SK-N-SH treated with all-trans-retinoic acid at 6 μM for 48 hours (cell line): Measurements from ENCODE around the gene SVIL.
A peak's percentile ranks its signal among the peaks of the same experiment; 100 is the strongest.

Source experiments
- ATAC-seq: fragments of 200-7000 bp; cut with Tn5 transposase; 3 replicates; pipeline ENCODE4 v1.9.1; 2020; ENCODE audit warnings: mild to moderate bottlenecking, moderate library complexity
- ARNTL ChIP-seq: fragments of 450-650 bp; formaldehyde crosslinking; IDR thresholded peaks from 2 replicates; pipeline ENCODE4 v1.5.0; 2020; ENCODE audit warnings: low read depth, mild to moderate bottlenecking, moderate library complexity, borderline replicate concordance
- BACH2 ChIP-seq: fragments of 250-450 bp; sonication (Bioruptor Pico); IDR thresholded peaks from 2 replicates; pipeline ENCODE4 v1.9.0; 2021; ENCODE audit warnings: mild to moderate bottlenecking, borderline replicate concordance
- CSDC2 ChIP-seq: fragments of 250-450 bp; sonication (Bioruptor Pico); IDR thresholded peaks from 2 replicates; pipeline ENCODE4 v1.5.0; 2020; ENCODE audit warnings: mild to moderate bottlenecking, moderate library complexity
- ESRRG ChIP-seq: fragments of 250-450 bp; sonication (Bioruptor Pico); IDR thresholded peaks from 2 replicates; pipeline ENCODE4 v1.6.1; 2021; ENCODE audit warnings: mild to moderate bottlenecking
- GLIS3 ChIP-seq: fragments of 250-450 bp; sonication (Bioruptor Pico); IDR thresholded peaks from 2 replicates; pipeline ENCODE4 v1.5.0; 2020; ENCODE audit warnings: mild to moderate bottlenecking, moderate library complexity
- ISL1 ChIP-seq: fragments of 250-450 bp; sonication (Bioruptor Pico); IDR thresholded peaks from 2 replicates; pipeline ENCODE4 v2.1.2; 2022; ENCODE audit warnings: mild to moderate bottlenecking, moderate library complexity
- OSR1 ChIP-seq: fragments of 250-450 bp; sonication (Bioruptor Pico); IDR thresholded peaks from 2 replicates; pipeline ENCODE4 v1.8.0; 2022; ENCODE audit warnings: moderate library complexity, mild to moderate bottlenecking, inconsistent platforms
- PPARA ChIP-seq: fragments of 250-450 bp; sonication (Bioruptor Pico); IDR thresholded peaks from 2 replicates; pipeline ENCODE4 v1.5.0; 2020; ENCODE audit warnings: mild to moderate bottlenecking, borderline replicate concordance
- RARB ChIP-seq: fragments of 250-450 bp; sonication (Bioruptor Pico); IDR thresholded peaks from 2 replicates; pipeline ENCODE4 v1.8.0; 2021; ENCODE audit warnings: mild to moderate bottlenecking, moderate library complexity
- SNAI2 ChIP-seq: fragments of 250-450 bp; sonication (Bioruptor Pico); IDR thresholded peaks from 2 replicates; pipeline ENCODE4 v1.5.0; 2020; ENCODE audit warnings: mild to moderate bottlenecking, moderate library complexity
- TCF4 ChIP-seq: fragments of 250-450 bp; sonication (Bioruptor Pico); IDR thresholded peaks from 2 replicates; pipeline ENCODE4 v1.8.0; 2021; ENCODE audit warnings: mild to moderate bottlenecking, moderate library complexity, borderline replicate concordance
- TOX ChIP-seq: fragments of 250-450 bp; sonication (Bioruptor Pico); IDR thresholded peaks from 2 replicates; pipeline ENCODE4 v1.8.0; 2021; ENCODE audit warnings: mild to moderate bottlenecking, moderate library complexity, borderline replicate concordance
- ZC3H10 ChIP-seq: fragments of 250-450 bp; sonication (Bioruptor Pico); IDR thresholded peaks from 2 replicates; pipeline ENCODE4 v1.5.1; 2021; ENCODE audit warnings: mild to moderate bottlenecking, moderate library complexity
- ZFP3 ChIP-seq: fragments of 250-450 bp; sonication (Bioruptor Pico); IDR thresholded peaks from 2 replicates; pipeline ENCODE4 v1.5.0; 2020; ENCODE audit warnings: mild to moderate bottlenecking, moderate library complexity
- ZFP30 ChIP-seq: fragments of 450-650 bp; formaldehyde crosslinking; IDR thresholded peaks from 2 replicates; pipeline ENCODE4 v1.5.0; 2022; ENCODE audit warnings: mild to moderate bottlenecking, moderate library complexity
- ZNF565 ChIP-seq: fragments of 450-650 bp; formaldehyde crosslinking; conservative IDR thresholded peaks from 2 replicates; pipeline ENCODE4 v1.5.0; 2020; ENCODE audit warnings: low read depth, mild to moderate bottlenecking, moderate library complexity
- ZNF70 ChIP-seq: fragments of 450-650 bp; formaldehyde crosslinking; IDR thresholded peaks from 2 replicates; pipeline ENCODE4 v1.5.0; 2020; ENCODE audit warnings: mild to moderate bottlenecking, moderate library complexity
- ZNF8 ChIP-seq: fragments of 450-650 bp; formaldehyde crosslinking; IDR thresholded peaks from 2 replicates; pipeline ENCODE4 v1.5.0; 2020; ENCODE audit warnings: mild to moderate bottlenecking, moderate library complexity
- TF ChIP-seq, protein P1 (sequence below): fragments of 250-450 bp; sonication (Bioruptor Pico); IDR thresholded peaks from 2 replicates; pipeline ENCODE4 v1.8.0; 2020; ENCODE audit warnings: mild to moderate bottlenecking, moderate library complexity, borderline replicate concordance
- TF ChIP-seq, protein P2 (sequence below): fragments of 250-450 bp; sonication (Bioruptor Pico); IDR thresholded peaks from 2 replicates; pipeline ENCODE4 v1.8.0; 2021; ENCODE audit warnings: low read depth, mild to moderate bottlenecking, moderate library complexity, borderline replicate concordance
- TF ChIP-seq, protein P3 (sequence below): fragments of 250-450 bp; sonication (Bioruptor Pico); IDR thresholded peaks from 2 replicates; pipeline ENCODE4 v1.5.1; 2020; ENCODE audit warnings: low read depth, mild to moderate bottlenecking, moderate library complexity
- TF ChIP-seq, protein P4 (sequence below): fragments of 250-450 bp; sonication (Bioruptor Pico); IDR thresholded peaks from 2 replicates; pipeline ENCODE4 v1.5.1; 2021; ENCODE audit warnings: mild to moderate bottlenecking, moderate library complexity

The SVIL gene

DNA sequence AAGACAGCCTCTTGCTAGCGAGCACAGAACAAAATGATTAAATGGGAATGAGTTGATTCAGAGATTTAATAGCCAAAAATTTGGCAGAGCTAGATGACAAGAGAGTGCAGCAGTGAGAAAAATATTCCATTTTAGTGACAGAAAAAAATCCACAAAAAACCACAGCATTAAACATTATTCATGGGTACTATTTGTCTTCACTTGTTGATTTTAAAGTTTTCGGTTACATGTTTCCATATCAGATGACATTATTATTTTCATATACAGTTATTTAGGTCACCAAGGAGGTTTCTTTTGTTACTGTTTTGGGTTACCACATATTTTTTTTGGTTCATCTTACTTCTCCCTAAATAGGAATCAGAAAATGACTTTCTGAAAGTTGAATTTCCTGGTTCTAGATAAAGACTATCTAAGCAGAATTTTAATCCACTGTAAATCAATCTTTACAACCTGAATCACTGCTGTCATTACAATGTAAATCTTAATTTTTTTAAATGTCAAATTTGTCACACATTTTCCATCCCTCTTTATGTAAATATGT lies 87.9 kb downstream of the SVIL start:
- TF ChIP-seq ZFP3 (no peak), SNAI2 (CRISPR knock-in tag) (no peak), ZNF565 (CRISPR knock-in tag) (no peak), GLIS3 (no peak), ISL1 (no peak), CSDC2 (CRISPR knock-in tag) (no peak), RARB (CRISPR knock-in tag) (no peak), ZNF70 (CRISPR knock-in tag) (no peak), ZC3H10 (CRISPR knock-in tag) (no peak), BACH2 (CRISPR knock-in tag) (no peak), ZNF8 (CRISPR knock-in tag) (no peak), ESRRG (CRISPR knock-in tag) (no peak), ARNTL (no peak)
- TF ChIP-seq, protein P1, sequence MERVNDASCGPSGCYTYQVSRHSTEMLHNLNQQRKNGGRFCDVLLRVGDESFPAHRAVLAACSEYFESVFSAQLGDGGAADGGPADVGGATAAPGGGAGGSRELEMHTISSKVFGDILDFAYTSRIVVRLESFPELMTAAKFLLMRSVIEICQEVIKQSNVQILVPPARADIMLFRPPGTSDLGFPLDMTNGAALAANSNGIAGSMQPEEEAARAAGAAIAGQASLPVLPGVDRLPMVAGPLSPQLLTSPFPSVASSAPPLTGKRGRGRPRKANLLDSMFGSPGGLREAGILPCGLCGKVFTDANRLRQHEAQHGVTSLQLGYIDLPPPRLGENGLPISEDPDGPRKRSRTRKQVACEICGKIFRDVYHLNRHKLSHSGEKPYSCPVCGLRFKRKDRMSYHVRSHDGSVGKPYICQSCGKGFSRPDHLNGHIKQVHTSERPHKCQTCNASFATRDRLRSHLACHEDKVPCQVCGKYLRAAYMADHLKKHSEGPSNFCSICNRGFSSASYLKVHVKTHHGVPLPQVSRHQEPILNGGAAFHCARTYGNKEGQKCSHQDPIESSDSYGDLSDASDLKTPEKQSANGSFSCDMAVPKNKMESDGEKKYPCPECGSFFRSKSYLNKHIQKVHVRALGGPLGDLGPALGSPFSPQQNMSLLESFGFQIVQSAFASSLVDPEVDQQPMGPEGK = no peak
- TF ChIP-seq, protein P2, sequence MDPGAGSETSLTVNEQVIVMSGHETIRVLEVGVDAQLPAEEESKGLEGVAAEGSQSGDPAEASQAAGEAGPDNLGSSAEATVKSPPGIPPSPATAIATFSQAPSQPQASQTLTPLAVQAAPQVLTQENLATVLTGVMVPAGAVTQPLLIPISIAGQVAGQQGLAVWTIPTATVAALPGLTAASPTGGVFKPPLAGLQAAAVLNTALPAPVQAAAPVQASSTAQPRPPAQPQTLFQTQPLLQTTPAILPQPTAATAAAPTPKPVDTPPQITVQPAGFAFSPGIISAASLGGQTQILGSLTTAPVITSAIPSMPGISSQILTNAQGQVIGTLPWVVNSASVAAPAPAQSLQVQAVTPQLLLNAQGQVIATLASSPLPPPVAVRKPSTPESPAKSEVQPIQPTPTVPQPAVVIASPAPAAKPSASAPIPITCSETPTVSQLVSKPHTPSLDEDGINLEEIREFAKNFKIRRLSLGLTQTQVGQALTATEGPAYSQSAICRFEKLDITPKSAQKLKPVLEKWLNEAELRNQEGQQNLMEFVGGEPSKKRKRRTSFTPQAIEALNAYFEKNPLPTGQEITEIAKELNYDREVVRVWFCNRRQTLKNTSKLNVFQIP (CRISPR knock-in tag) = no peak
- ATAC-seq = no peak

DNA sequence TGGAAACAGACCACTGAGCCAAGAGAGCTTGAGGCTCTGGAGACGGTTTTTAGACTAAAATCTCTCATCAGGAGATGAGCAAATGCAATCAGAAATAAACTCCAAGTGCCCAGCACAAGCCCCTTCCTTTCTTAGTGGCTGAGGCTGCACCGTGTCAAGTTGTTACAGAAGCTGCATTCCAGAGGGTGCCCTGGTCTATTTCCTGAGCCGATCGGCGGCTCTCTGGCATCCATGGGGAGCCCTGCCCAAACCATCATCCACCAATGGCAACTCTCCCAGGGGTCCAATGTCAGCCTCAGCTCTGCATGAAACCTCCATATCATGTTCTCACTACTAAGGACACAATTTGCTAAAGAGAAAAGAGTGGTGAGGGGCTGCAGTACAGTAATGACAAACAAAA lies 89.6 kb downstream of the SVIL start:
- TF ChIP-seq, protein P3, sequence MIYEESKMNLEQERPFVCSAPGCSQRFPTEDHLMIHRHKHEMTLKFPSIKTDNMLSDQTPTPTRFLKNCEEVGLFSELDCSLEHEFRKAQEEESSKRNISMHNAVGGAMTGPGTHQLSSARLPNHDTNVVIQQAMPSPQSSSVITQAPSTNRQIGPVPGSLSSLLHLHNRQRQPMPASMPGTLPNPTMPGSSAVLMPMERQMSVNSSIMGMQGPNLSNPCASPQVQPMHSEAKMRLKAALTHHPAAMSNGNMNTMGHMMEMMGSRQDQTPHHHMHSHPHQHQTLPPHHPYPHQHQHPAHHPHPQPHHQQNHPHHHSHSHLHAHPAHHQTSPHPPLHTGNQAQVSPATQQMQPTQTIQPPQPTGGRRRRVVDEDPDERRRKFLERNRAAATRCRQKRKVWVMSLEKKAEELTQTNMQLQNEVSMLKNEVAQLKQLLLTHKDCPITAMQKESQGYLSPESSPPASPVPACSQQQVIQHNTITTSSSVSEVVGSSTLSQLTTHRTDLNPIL (CRISPR knock-in tag) = no peak
- TF ChIP-seq, protein P4, sequence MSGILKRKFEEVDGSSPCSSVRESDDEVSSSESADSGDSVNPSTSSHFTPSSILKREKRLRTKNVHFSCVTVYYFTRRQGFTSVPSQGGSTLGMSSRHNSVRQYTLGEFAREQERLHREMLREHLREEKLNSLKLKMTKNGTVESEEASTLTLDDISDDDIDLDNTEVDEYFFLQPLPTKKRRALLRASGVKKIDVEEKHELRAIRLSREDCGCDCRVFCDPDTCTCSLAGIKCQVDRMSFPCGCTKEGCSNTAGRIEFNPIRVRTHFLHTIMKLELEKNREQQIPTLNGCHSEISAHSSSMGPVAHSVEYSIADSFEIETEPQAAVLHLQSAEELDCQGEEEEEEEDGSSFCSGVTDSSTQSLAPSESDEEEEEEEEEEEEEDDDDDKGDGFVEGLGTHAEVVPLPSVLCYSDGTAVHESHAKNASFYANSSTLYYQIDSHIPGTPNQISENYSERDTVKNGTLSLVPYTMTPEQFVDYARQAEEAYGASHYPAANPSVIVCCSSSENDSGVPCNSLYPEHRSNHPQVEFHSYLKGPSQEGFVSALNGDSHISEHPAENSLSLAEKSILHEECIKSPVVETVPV = no peak
- no peak for TF ChIP-seq SNAI2 (CRISPR knock-in tag)
- no peak for TF ChIP-seq ZFP3
- no peak for TF ChIP-seq GLIS3
- no peak for TF ChIP-seq TCF4
- TF ChIP-seq, protein P2 (CRISPR knock-in tag) = no peak
- no peak for TF ChIP-seq ZFP30 (CRISPR knock-in tag)
- no peak for TF ChIP-seq PPARA (CRISPR knock-in tag)
- no peak for TF ChIP-seq OSR1 (CRISPR knock-in tag)
- no peak for TF ChIP-seq BACH2 (CRISPR knock-in tag)
- TF ChIP-seq TOX (CRISPR knock-in tag) = no peak
- TF ChIP-seq ZNF70 (CRISPR knock-in tag) = no peak
- no peak for TF ChIP-seq ZNF8 (CRISPR knock-in tag)
- no peak for TF ChIP-seq ESRRG (CRISPR knock-in tag)
- ATAC-seq = peak; percentile 19; the same call in 1 of the 3 replicates

DNA sequence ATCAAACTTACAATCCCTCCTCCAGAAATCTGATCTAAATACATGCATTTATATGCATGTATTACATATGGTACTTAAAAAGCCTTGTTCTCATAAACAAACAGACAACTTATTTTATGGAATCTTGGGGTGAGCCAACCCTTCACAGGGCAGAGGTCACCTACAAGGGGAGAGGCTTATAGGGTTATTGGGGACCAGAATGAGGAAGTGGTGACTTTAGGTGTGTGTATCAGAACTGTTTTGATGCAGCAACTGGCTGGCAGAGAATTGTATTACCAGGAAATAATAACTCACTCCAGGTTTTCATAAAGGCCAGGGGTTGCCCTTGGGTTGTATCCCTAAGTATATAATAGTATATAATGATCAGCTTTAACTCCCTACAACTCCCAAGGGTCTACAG lies 91.1 kb downstream of the SVIL start:
- ATAC-seq = no peak
- TF ChIP-seq, protein P1 = no peak
- TF ChIP-seq GLIS3 (no peak), ESRRG (CRISPR knock-in tag) (no peak)
